Measurements from ENCODE around the gene ABCC5. TPM values are rescaled to one million over a fixed set of nuclear protein-coding genes. Genes with fewer than 3 reads are reported as not detected.

ABCC5 gene
- total and polyA plus RNA-seq, 2 of the 8 experiments (the other 6 are each of a cell fraction or from before 2014, with no cell fraction given): 25.3 to 40.8 TPM

GRCh38 chr3:183892610-183893214 lies 125.0 kb downstream of the ABCC5 start:
- no peaks in the 10 kb centered on the region for H4K20me1 ChIP-seq (replicated peaks in 1 of 2; ENCODE audit: control insufficient read depth in 1 of 2, insufficient read depth in 2 of 2, low read length in 2 of 2)
- no peak overlapping the region for H3K18ac ChIP-seq (ENCODE audit: extremely low read depth, low read length)
- H2AFZ ChIP-seq (ENCODE audit: low read length): no peak overlapping the region
- H3K36me3 ChIP-seq (ENCODE audit: control insufficient read depth in 2 of 4, insufficient read depth in 4 of 4, low read length in 3 of 4): no peaks in the 10 kb centered on the region
- H3K9ac ChIP-seq (replicated peaks in 1 of 4; ENCODE audit: extremely low read depth in 1 of 4, low read depth in 3 of 4, low read length in 3 of 4): no peak overlapping the region
- FAIRE-seq (no peak), DNase-seq (ENCODE audit: low read depth in 1 of 2, low spot score in 2 of 2) (no peak)
- H2BK12ac ChIP-seq (ENCODE audit: low read depth, low read length): no peak overlapping the region
- H3K56ac ChIP-seq (replicated peaks; ENCODE audit: insufficient read length, low read depth, low read length): no peak overlapping the region
- CTCF ChIA-PET (ENCODE audit: partially characterized antibody): interaction anchor here (0.6 to 4.0 kb wide), 14 partner anchors 8 to 393 kb away, joined by 3 to 53 read pairs (median 3); partner anchors contain the start of genes EIF2B5 and PARL
- H4K91ac ChIP-seq (replicated peaks; ENCODE audit: insufficient read length, low read length): no peak overlapping the region
- H3K27ac ChIP-seq (ENCODE audit: low read depth, low read length): no peak overlapping the region
- no peak overlapping the region for H2BK5ac ChIP-seq (ENCODE audit: low read depth, low read length)
- H2AK5ac ChIP-seq (ENCODE audit: low read depth, low read length): no peak overlapping the region
- H2BK20ac ChIP-seq (ENCODE audit: low read length): no peak overlapping the region
- no peak for TF ChIP-seq SP2 (IDR thresholded peaks at IDR 0.05; ENCODE audit: low read length)
- no peak for TF ChIP-seq MAFK (IDR thresholded peaks at IDR 0.05; ENCODE audit: low read depth, low read length)
- TF ChIP-seq SIRT6 (IDR thresholded peaks at IDR 0.05; ENCODE audit: low read length): no peak
- no peak for TF ChIP-seq SP4 (IDR thresholded peaks at IDR 0.05; ENCODE audit: low read length)
- TF ChIP-seq EGR1 (IDR thresholded peaks at IDR 0.05; ENCODE audit: borderline replicate concordance, low read depth, low read length): no peak
- TF ChIP-seq SIN3A (conservative IDR thresholded peaks at IDR 0.05 in 1 of 2, IDR thresholded peaks at IDR 0.05 in 1 of 2; ENCODE audit: low read depth in 1 of 2, low read length in 2 of 2): no peak
- no peak for TF ChIP-seq RAD21 (IDR thresholded peaks at IDR 0.05 in 1 of 2, conservative IDR thresholded peaks at IDR 0.05 in 1 of 2; ENCODE audit: low read depth in 2 of 2, low read length in 2 of 2)
- H3K79me2 ChIP-seq (ENCODE audit: control insufficient read depth in 1 of 2, insufficient read depth in 2 of 2, low read length in 2 of 2): no peaks in the 10 kb centered on the region
- no peak overlapping the region for H2BK15ac ChIP-seq (ENCODE audit: low read length)
- no peak overlapping the region for H3K4me3 ChIP-seq (ENCODE audit: extremely low read depth in 1 of 4, insufficient read depth in 2 of 4, low read depth in 3 of 4, low read length in 4 of 4)
- 0 out of 7 replicates have a peak, but pooled peaks cover 0 to 2% (median 0%) of the 10 kb centered on the region in 4 experiments for H3K27me3 ChIP-seq (replicated peaks in 1 of 4; ENCODE audit: control insufficient read depth in 3 of 4, extremely low read depth in 1 of 4, insufficient read depth in 3 of 4, low read length in 3 of 4)
- H3K4me2 ChIP-seq (ENCODE audit: insufficient read depth in 1 of 2, low read depth in 2 of 2, low read length in 2 of 2): no peak overlapping the region
- H3K23ac ChIP-seq (ENCODE audit: insufficient read length): no peak overlapping the region
- H3K4me1 ChIP-seq (replicated peaks in 1 of 4; ENCODE audit: control insufficient read depth in 3 of 4, insufficient read depth in 4 of 4, low read length in 3 of 4): peaks cover 0 to 3% (median 0%) of the 10 kb centered on the region in 4 experiments; a peak in 3 of 7 replicates
- no peak overlapping the region for H3K14ac ChIP-seq (ENCODE audit: insufficient read length)
- no peak overlapping the region for H4K5ac ChIP-seq (ENCODE audit: insufficient read length, low read depth, low read length)
- 87% methylated on average over 9 of the region's 9 CpGs; no CpG with 5 or more reads in 1 of the 2 experiments for WGBS, 2 experiments (ENCODE audit: extremely low coverage in 1 of 2, insufficient coverage in 1 of 2, insufficient read length in 1 of 2, insufficient replicate concordance in 2 of 2, low coverage in 1 of 2, low lambda C conversion rate in 2 of 2, missing lambda C conversion rate in 1 of 2)
- no peak overlapping the region for H2BK120ac ChIP-seq (replicated peaks; ENCODE audit: low read depth, low read length)
- H3K79me1 ChIP-seq (ENCODE audit: low read depth, low read length): no peaks in the 10 kb centered on the region
- H4K8ac ChIP-seq (ENCODE audit: extremely low read depth, insufficient read depth, low read length): no peak overlapping the region
- H3K9me3 ChIP-seq (ENCODE audit: insufficient read depth in 2 of 2, low read depth in 1 of 2, low read length in 1 of 2): no peaks in the 10 kb centered on the region
- H3K4ac ChIP-seq (replicated peaks; ENCODE audit: insufficient read length, low read depth, low read length): no peak overlapping the region
- H3K23me2 ChIP-seq (ENCODE audit: low read depth, low read length): no peaks in the 10 kb centered on the region
- POLR2A ChIA-PET (ENCODE audit: partially characterized antibody): interaction anchor here (1.1 kb wide), 1 partner anchor 22 kb away, joined by 3 read pairs; no protein-coding TSS in a partner anchor

Data from H1 (cell line).